ENCODE data around the gene FAM118B. TPM values are rescaled to one million over a fixed set of nuclear protein-coding genes. Genes with fewer than 3 reads are reported as not detected.
"Not testable (repeated sequence)": the region's sequence is repeated elsewhere in the genome, so short reads cannot be mapped to it uniquely, and the experiment has no call there.

Gene FAM118B
- total RNA-seq, 1 experiment from 2014 or later, result 24.5 TPM

DNA sequence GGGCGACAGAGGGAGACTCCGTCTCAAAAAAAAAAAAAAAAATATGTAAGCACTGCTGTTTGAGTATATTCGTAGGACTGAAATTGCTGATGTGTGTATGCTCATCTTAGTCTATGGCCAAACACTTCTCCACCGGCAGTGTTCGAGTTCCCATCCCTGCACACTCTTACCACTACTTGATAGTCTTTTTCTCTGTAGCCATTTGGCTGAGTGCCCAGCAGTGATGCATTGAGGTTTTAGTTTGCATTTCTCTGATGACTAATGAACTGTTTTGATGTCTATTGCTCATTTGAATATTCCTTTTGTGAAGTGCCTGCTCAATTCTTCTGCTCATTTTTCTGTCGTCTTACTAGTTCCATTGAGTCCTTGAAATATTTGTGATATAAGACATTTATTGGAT is 73.2 kb downstream of the FAM118B start:
- no peaks in the 10 kb centered on the region for H3K27me3 ChIP-seq
- no peak overlapping the region for H3K27ac ChIP-seq
- peak; percentile 64 to 75 for DNase-seq
- no peaks in the 10 kb centered on the region for H3K36me3 ChIP-seq
- no peaks in the 10 kb centered on the region for H3K4me1 ChIP-seq
- H3K4me3 ChIP-seq, result no peak overlapping the region
- no peaks in the 10 kb centered on the region for H3K9me3 ChIP-seq (replicated peaks)

DNA sequence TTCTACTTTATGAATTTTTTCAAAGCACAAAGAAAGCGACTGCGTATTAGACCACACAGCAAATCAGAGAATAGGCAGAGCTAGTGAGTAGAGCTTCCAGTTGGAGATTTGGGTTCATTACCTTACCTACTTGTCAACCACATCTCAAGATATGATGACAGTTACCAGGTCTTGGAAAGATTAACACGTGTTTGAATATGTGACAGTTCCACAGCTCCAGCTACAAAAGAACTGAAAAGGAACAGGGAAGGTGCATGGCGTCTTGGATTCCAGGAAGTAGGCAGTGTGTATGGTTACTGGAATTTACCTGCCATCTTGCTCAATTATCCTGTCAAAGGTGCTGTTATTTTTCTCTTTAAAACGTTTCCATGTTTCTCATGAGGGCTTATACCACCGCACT is 76.7 kb downstream of the FAM118B start:
- Histone ChIP-seq H3K27ac (no peak overlapping the region), H3K9me3 (replicated peaks) (no peaks in the 10 kb centered on the region), H3K4me1 (no peaks in the 10 kb centered on the region), H3K27me3 (no peaks in the 10 kb centered on the region), H3K4me3 (no peak overlapping the region), H3K36me3 (no peaks in the 10 kb centered on the region)
- no peak for DNase-seq

DNA sequence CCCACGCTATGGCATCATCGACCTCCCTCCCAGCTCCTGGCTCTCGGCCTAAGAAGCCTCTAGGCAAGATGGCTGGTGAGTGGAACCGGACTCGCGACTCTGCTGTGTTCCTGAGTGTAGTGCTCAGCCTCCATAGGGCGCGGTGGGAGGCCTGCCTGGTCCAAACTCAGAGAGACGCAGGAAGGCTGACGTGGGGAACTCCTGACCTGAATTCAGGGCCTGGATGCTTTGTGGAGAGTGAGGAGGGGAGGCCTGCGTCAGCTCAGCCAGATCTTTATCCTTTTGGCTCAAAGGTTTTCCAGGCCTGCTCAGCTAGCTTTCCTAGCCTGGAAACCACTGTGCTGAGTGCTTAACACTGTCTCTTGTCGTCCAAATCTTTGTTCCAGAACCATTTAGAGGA is 79.3 kb downstream of the FAM118B start:
- no peak for DNase-seq
- H3K27ac ChIP-seq, result no peak overlapping the region

DNA sequence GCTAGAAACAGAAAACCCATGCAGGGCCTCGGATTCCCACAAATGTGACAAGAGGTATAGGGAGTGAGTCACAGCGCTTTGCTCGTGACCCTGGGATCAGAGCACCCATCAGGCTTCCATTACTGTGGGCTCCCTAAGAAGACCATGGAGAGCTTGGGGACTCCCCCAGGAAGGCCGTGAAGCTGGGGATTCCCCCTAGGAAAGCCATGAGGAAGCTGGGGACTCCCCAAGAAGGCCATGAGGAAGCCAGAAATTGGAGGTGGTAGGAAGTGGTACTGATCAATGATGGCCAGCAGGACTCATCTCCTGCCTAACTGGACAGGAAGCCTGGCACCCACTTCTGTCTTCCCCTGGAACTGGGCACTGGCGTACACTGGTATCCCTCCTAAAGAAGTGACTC is 82.1 kb downstream of the FAM118B start:
- Histone ChIP-seq H3K9me3 (replicated peaks) (no peaks in the 10 kb centered on the region), H3K36me3 (peaks cover 3% of the 10 kb centered on the region; the same call in 1 of the 2 replicates), H3K4me1 (no peaks in the 10 kb centered on the region), H3K27ac (no peak overlapping the region), H3K27me3 (no peaks in the 10 kb centered on the region), H3K4me3 (no peak overlapping the region)
- DNase-seq, result no peak

More for the DNA sequence above, 79.3 kb downstream of the FAM118B start:
- no peak overlapping the region for H3K4me3 ChIP-seq
- H3K27me3 ChIP-seq, result no peaks in the 10 kb centered on the region
- no peaks in the 10 kb centered on the region for H3K4me1 ChIP-seq
- H3K36me3 ChIP-seq, result peaks cover 3% of the 10 kb centered on the region; the same call in 1 of the 2 replicates
- H3K9me3 ChIP-seq (replicated peaks), result no peaks in the 10 kb centered on the region

DNA sequence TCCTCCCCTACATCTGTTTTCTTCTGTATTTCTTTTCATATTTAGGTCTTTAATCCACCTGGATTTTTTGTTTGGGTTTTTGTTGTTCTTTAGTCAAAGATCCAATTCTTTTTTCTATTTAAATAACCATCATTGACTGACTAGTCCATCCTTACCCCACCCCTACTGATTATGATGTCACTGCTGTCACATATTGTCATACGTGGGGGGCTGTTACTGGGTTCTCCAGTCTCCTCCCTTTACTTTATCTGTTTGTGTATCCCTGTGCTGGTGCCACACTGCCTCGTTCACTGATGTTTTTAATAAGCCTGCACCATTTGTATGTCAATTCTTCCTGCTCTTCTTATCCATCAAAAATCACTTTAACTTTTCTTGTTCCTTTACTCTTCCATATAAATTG is 85.4 kb downstream of the FAM118B start:
- no peak overlapping the region for H3K4me3 ChIP-seq
- no peaks in the 10 kb centered on the region for H3K27me3 ChIP-seq
- H3K4me1 ChIP-seq, result no peaks in the 10 kb centered on the region
- peaks cover 3% of the 10 kb centered on the region; the same call in 1 of the 2 replicates for H3K36me3 ChIP-seq
- H3K9me3 ChIP-seq (replicated peaks), result no peaks in the 10 kb centered on the region
- DNase-seq, result no peak
- H3K27ac ChIP-seq, result no peak overlapping the region

DNA sequence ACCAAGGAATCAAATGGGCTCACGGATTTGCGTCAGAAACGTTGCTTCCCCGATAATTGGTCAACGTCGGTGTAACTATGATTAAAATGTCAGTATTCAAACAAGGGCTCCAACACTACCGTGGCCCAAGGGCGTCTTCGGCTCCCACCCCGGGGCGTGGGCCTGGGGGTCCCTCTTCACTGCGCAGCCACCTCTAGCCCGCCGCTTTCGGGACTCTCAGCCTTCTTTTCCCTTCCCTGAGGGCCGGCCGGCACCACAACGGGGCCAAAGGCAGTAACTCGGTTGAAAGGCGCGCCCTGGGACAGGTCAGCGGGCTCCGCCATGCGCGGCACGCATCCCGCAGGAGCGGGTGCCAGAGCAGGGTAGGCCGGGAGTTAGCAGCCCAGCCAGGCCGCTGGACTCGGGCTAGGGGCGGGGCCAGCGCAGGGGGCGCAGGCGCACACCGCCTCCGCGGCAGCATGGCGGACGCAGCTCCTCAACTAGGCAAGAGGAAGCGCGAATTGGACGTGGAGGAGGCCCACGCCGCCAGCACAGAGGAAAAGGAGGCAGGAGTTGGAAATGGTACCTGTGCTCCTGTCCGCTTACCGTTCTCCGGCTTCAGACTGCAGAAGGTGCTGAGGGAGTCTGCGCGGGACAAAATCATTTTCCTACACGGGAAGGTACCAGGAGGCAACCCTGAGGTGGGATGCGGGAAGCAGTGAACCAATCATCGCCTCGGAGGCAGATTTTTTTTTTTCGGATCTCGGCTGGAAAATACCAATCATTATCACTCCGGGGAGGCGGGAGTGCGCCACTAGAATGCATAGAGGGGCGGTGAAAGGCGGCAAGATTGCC is 92.3 kb downstream of the FAM118B start, which contains the start of gene DCPS:
Gene DCPS (plus strand): TSS at position 438 of the 834 bp plus-strand sequence. CDS start 21 bp downstream, at position 459.
- H3K27me3 ChIP-seq, result no peaks in the 10 kb centered on the region
- peak within 1 kb of the TSS; percentile 87 for H3K27ac ChIP-seq
- peak within 1 kb of the TSS; percentile 71 for H3K4me3 ChIP-seq
- DNase-seq, result peak; percentile 83 to 89
- peaks cover 3% of the 10 kb centered on the region; the same call in 1 of the 2 replicates for H3K36me3 ChIP-seq
- H3K9me3 ChIP-seq (replicated peaks), result no peaks in the 10 kb centered on the region
- H3K4me1 ChIP-seq, result peaks cover 11% of the 10 kb centered on the region

DNA sequence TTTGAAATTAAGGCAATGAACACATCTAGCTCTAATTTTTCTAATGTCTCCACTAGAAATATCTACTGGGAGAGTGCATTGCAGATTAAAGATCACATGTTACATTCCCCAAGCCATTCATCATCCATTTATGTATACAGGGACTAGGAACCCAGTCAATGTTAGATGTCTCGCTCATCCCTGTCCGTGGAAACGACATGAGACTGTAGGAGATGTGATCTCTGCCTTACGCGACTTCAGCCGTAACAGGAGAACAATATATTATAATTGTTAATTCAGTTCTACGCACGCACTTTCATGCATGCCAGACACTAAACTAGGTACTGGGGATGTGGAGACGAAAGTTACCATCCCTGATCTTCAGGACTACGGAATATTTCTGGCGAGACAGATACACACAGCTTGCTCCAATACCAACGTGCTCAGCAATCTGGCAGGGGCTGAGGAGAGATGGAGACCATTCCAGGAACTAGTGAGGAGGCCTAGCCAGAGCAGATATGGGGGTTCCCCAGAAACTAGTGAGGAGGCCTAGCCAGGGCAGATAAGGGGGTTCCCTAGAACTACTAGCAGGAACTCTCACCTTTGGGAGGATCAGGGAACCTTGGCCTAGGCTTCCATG is 93.0 kb downstream of the FAM118B start:
- H3K4me3 ChIP-seq, result peak overlapping the region; percentile 71
- H3K36me3 ChIP-seq, result peaks cover 5% of the 10 kb centered on the region; the same call in 1 of the 2 replicates
- no peaks in the 10 kb centered on the region for H3K9me3 ChIP-seq (replicated peaks)
- no peaks in the 10 kb centered on the region for H3K27me3 ChIP-seq
- peak overlapping the region; percentile 87 for H3K27ac ChIP-seq
- H3K4me1 ChIP-seq, result peaks cover 18% of the 10 kb centered on the region
- DNase-seq, result peak in 1 of 2 experiments; percentile 13

DNA sequence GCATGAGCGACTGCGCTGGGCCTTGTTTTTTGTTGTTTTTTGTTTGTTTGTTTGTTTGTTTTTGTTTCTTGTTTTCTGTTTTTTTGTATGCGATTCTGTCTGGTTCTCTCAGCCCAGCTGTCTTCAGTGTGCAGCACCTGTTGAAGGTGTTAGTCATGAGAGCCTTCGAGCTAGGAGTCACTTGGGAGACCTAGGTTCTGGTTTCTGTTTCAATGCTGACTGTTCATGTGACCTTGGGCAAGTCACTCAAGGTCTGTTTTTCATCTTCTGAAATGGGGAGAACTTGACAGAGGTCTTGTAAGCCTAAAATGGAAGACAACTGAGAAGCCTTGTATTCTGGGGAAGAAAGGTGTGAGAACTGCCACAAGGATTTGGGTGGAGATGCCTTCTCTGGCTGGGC is 94.1 kb downstream of the FAM118B start:
- no peak overlapping the region for H3K27ac ChIP-seq
- H3K4me3 ChIP-seq, result no peak overlapping the region
- peaks cover 28% of the 10 kb centered on the region for H3K4me1 ChIP-seq
- H3K27me3 ChIP-seq, result no peaks in the 10 kb centered on the region
- DNase-seq, result no peak
- peaks cover 9% of the 10 kb centered on the region; the same call in 1 of the 2 replicates for H3K36me3 ChIP-seq
- H3K9me3 ChIP-seq (replicated peaks), result no peaks in the 10 kb centered on the region

DNA sequence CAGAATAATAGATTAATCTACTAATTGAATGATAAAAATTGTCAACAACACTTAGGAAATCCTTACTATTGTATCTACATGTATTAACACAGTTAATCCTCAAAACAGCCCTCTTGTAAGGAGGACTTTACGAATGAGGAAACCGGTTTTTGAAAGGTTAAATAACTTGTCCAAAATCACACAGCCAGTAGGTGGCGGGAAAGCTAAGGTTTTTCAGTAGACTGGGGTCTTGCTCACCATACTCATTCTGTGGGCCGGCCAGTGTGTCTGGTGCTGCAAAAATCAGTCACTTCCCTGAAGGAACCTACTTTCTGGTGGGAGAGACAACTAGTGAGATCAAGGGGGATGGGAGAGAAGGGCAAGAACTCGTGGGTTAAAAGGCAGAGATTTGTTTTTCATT is 96.1 kb downstream of the FAM118B start:
- Histone ChIP-seq H3K9me3 (replicated peaks) (no peaks in the 10 kb centered on the region), H3K27ac (peak overlapping the region; percentile 92), H3K36me3 (0 out of 2 replicates have a peak, but pooled peaks cover 5% of the 10 kb centered on the region), H3K4me3 (no peak overlapping the region), H3K27me3 (no peaks in the 10 kb centered on the region), H3K4me1 (peaks cover 31% of the 10 kb centered on the region)
- peak; percentile 79 to 84 for DNase-seq

DNA sequence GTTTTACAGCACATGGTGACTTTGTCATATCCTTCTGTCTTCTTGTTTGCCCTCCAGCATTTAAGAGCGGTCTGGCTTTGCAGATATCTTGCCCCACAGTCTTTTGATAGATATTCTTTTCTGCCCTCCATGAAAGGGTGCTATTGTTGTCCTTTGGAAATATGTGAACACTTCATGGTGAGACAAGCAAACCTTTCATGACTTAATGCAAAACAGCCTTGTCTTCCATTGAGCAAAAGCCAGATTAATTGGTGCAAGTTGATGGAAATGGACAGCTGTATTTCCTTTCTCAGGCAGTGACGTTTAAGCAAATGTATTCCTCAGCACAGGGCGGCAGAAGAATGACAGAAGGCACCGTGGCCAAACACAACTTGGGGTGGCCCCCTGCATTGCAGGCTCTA is 96.7 kb downstream of the FAM118B start:
- Histone ChIP-seq H3K4me3 (no peak overlapping the region), H3K27me3 (no peaks in the 10 kb centered on the region), H3K27ac (peak overlapping the region; percentile 92), H3K9me3 (replicated peaks) (no peaks in the 10 kb centered on the region), H3K4me1 (peaks cover 31% of the 10 kb centered on the region), H3K36me3 (0 out of 2 replicates have a peak, but pooled peaks cover 5% of the 10 kb centered on the region)
- DNase-seq, result peak; percentile 85 to 96

DNA sequence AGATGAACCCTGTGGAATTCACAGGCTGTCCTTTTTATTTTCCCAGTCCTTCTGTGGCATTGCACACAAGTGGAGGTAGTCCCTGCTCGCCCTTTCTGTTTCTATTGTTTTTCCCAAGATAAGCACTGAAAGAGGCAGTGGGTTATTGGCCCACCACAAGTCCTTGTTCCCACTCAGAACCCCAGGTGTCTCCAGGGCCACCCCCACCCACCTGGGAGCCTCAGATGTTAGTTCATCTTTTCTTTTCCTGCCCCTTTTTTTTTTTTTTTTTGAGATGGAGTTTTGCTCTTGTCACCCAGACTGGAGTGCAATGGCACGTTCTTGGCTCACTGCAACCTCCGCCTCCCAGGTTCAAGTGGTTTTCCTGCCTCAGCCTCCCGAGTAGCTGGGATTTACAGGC is 97.2 kb downstream of the FAM118B start:
- H3K9me3 ChIP-seq (replicated peaks), result not testable (repeated sequence)
- H3K27ac ChIP-seq, result peak overlapping the region; percentile 92

DNA sequence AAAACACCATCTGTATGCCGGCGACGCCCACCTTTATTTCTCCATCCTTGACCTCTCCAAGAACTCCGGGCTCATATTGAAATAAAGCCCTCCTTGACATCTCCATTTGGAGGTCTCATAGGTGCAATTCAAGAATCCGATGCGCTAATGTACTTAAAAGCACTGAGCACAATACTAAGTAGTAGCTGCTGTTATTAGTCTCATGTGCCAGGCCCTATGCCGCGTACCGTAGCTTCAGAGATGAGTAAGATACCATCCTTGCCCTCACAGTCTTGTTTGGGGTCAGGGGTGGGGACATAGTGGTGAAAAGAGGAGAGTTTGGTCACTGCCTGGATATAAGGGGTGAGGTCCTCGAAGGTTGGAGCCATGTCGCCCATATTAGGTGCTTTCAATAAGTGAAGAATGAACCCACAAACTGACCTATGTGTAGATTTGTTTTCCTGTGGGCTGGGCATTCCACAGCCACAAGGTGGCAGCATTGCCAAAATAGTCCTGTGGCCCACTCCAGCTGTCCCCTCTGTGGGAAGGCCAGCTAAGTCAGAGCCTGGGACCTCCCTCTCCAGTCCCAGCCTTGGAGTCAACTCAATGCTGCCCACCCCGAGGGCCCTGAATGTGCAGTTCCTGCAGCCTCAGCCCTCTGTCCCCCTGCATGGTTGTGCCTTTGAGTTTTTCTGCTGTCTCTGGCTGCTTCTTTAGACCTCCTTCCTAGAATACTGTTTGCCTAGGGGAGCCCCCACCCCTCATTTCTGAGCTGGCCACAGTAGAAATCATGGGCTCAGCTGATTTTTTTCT is 98.8 kb downstream of the FAM118B start:
- peaks cover 11% of the 10 kb centered on the region for H3K36me3 ChIP-seq
- no peak overlapping the region for H3K4me3 ChIP-seq
- H3K9me3 ChIP-seq (replicated peaks), result 0 out of 2 replicates have a peak, but pooled peaks cover 3% of the 10 kb centered on the region
- H3K4me1 ChIP-seq, result peaks cover 31% of the 10 kb centered on the region
- H3K27me3 ChIP-seq, result no peaks in the 10 kb centered on the region
- no peak overlapping the region for H3K27ac ChIP-seq
- DNase-seq, result peak; percentile 79 to 90

More for the DNA sequence above, 97.2 kb downstream of the FAM118B start:
- not testable (repeated sequence) for H3K4me3 ChIP-seq, H3K27me3 ChIP-seq, H3K36me3 ChIP-seq, DNase-seq
- H3K4me1 ChIP-seq, result peaks cover 31% of the 10 kb centered on the region

DNA sequence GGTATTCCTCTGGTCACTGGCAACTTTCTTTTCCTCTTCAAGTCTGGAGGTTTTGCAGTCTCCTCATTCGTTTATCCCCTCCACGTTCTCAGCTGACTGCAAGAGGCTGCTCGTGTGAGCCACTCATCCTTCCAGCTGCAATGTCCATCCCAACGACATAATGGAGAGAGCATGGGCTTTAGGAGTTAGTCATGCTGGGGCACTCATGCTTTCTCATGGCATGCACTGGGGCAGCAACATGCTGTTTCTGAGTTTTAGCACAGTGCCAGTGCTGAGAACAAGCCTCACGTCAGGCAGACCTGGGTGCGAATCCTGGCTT is 99.4 kb downstream of the FAM118B start:
- no peaks in the 10 kb centered on the region for H3K27me3 ChIP-seq
- H3K9me3 ChIP-seq (replicated peaks), result 0 out of 2 replicates have a peak, but pooled peaks cover 3% of the 10 kb centered on the region
- peaks cover 31% of the 10 kb centered on the region for H3K4me1 ChIP-seq
- no peak overlapping the region for H3K4me3 ChIP-seq
- H3K27ac ChIP-seq, result no peak overlapping the region
- H3K36me3 ChIP-seq, result peaks cover 13% of the 10 kb centered on the region
- no peak for DNase-seq

DNA sequence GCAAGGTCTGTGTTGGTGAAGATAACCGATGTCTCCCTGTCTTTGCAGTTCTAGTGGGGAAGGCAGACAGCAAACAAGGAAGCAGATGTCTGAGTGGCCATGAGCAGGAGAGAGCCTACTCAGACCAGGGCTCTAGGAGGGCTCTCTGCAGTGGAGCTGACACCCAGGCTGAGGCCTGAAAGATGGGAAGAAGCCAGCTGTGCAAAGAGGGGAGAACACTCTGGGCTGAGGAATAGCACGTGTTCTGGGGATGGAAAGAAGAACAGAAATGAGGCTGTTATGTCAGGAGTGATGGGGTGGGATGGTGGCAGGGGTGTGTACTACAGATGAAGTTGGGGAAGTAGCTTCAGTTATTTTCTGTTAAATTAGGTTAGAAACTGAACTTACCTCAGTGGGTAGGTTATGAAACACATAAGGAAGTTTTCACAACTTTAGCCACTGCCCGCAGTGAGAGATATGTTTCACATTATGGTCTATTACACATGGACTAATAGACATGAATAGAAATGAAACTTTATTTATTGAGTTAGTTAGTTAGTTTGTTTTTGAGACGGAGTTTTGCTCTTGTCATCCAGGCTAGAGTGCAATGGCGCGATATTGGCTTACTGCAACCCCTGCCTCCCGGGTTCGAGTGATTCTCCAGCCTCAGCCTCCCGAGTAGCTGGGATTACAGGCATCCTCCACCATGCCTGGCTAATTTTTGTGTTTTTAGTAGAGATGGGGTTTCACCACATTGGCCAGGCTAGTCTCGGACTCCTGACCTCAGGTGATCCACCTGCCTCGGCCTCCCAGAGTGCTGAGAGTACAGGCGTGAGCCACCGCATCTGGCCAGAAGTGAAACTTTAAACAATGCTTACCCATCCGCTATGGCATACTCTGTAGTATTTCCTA is 100.1 kb downstream of the FAM118B start:
- H3K27me3 ChIP-seq, result no peaks in the 10 kb centered on the region
- peaks cover 13% of the 10 kb centered on the region for H3K36me3 ChIP-seq
- H3K4me3 ChIP-seq, result no peak overlapping the region
- no peak overlapping the region for H3K27ac ChIP-seq
- H3K9me3 ChIP-seq (replicated peaks), result 0 out of 2 replicates have a peak, but pooled peaks cover 3% of the 10 kb centered on the region
- DNase-seq, result no peak
- H3K4me1 ChIP-seq, result peaks cover 31% of the 10 kb centered on the region
